ENCODE results near the gene ZNF691. TPM values are rescaled to one million over a fixed set of nuclear protein-coding genes. Genes with fewer than 3 reads are reported as not detected.
"Not testable (repeated sequence)": the region's sequence is repeated elsewhere in the genome, so short reads cannot be mapped to it uniquely, and the experiment has no call there.

The ZNF691 gene
- total RNA-seq, 1 donor from 2014 or later = 5.3 TPM

- DNase-seq (ENCODE audit: low read depth in 2 of 2) = not testable (repeated sequence)
These were observed 13.0 kb downstream of the ZNF691 start for GRCh38 chr1:42859366-42859765.

GRCh38 chr1:42860339-42861013, 14.1 kb downstream of the ZNF691 start:
- DNase-seq (ENCODE audit: low read depth in 2 of 2) = no peak

- no peak for DNase-seq (ENCODE audit: low read depth in 2 of 2)
These were observed 14.6 kb downstream of the ZNF691 start for GRCh38 chr1:42861014-42861399.

- no peak for DNase-seq (ENCODE audit: low read depth in 2 of 2)
These were observed 20.1 kb downstream of the ZNF691 start for GRCh38 chr1:42866549-42866948.

GRCh38 chr1:42868466-42868865, 22.1 kb downstream of the ZNF691 start:
- not testable (repeated sequence) for DNase-seq (ENCODE audit: low read depth in 2 of 2)

GRCh38 chr1:42869254-42869653, 22.8 kb downstream of the ZNF691 start:
- DNase-seq (ENCODE audit: low read depth in 2 of 2) = not testable (repeated sequence)

- not testable (repeated sequence) for DNase-seq (ENCODE audit: low read depth in 2 of 2)
These were observed 23.3 kb downstream of the ZNF691 start for GRCh38 chr1:42869751-42870150.

GRCh38 chr1:42873108-42873507, 26.7 kb downstream of the ZNF691 start:
- DNase-seq (ENCODE audit: low read depth in 2 of 2) = not testable (repeated sequence)

GRCh38 chr1:42873670-42874069, 27.3 kb downstream of the ZNF691 start:
- no peak for DNase-seq (ENCODE audit: low read depth in 2 of 2)

GRCh38 chr1:42876009-42876408, 29.6 kb downstream of the ZNF691 start:
- DNase-seq (ENCODE audit: low read depth in 2 of 2) = no peak

- DNase-seq (ENCODE audit: low read depth in 2 of 2) = no peak
These were observed 31.0 kb downstream of the ZNF691 start for GRCh38 chr1:42877380-42877779.

GRCh38 chr1:42880384-42880783, 34.0 kb downstream of the ZNF691 start:
- no peak for DNase-seq (ENCODE audit: low read depth in 2 of 2)

- no peak for DNase-seq (ENCODE audit: low read depth in 2 of 2)
These were observed 39.8 kb downstream of the ZNF691 start for GRCh38 chr1:42886046-42886739.

- DNase-seq (ENCODE audit: low read depth in 2 of 2) = no peak
These were observed 40.4 kb downstream of the ZNF691 start for GRCh38 chr1:42886800-42887199.

GRCh38 chr1:42887366-42887765, 41.0 kb downstream of the ZNF691 start:
- DNase-seq (ENCODE audit: low read depth in 2 of 2) = no peak

- no peak for DNase-seq (ENCODE audit: low read depth in 2 of 2)
These were observed 41.7 kb downstream of the ZNF691 start for GRCh38 chr1:42888013-42888633.

GRCh38 chr1:42889264-42889663, 42.9 kb downstream of the ZNF691 start:
- no peak for DNase-seq (ENCODE audit: low read depth in 2 of 2)

GRCh38 chr1:42891465-42892138, 45.2 kb downstream of the ZNF691 start:
- DNase-seq (ENCODE audit: low read depth in 2 of 2) = no peak

- not testable (repeated sequence) for DNase-seq (ENCODE audit: low read depth in 2 of 2)
These were observed 53.5 kb downstream of the ZNF691 start for GRCh38 chr1:42899960-42900359.
